Activated T-helper 2 cell treated with anti-CD3 and anti-CD28 coated beads, Interferon-gamma antibody, Interleukin-2, Interleukin-4, amounts not matched to agents 10 μg/mL and 5 μg/mL and 100 μg/mL, durations not matched to agents 14 hours and 24 hours and 36 hours (primary cell): ENCODE data around the gene ABHD5. TPM values are rescaled to one million over a fixed set of nuclear protein-coding genes. Genes with fewer than 3 reads are reported as not detected.
"Not testable (repeated sequence)": the region's sequence is repeated elsewhere in the genome, so short reads cannot be mapped to it uniquely, and the experiment has no call there.

ENCODE experiments used
- DNase-seq: peaks from one replicate; pipeline ENCODE4 v3.0.0; 2021; ENCODE audit warnings: low spot score
- H3K27ac Mint-ChIP-seq: one replicate; pipeline ENCODE4 v1.8.0; 2021; ENCODE audit warnings: mixed read lengths
- H3K27me3 Mint-ChIP-seq: one replicate; pipeline ENCODE4 v1.8.0; 2021; ENCODE audit warnings: low read depth, mixed read lengths
- H3K36me3 Mint-ChIP-seq: one replicate; pipeline ENCODE4 v1.8.0; 2021; ENCODE audit warnings: low read depth, mixed read lengths
- H3K4me1 Mint-ChIP-seq: one replicate; pipeline ENCODE4 v1.8.0; 2021; ENCODE audit warnings: low read depth, mixed read lengths
- H3K4me3 Mint-ChIP-seq: one replicate; pipeline ENCODE4 v1.8.0; 2021; ENCODE audit warnings: low read depth, mild to moderate bottlenecking, moderate library complexity, mixed read lengths
- H3K9me3 Mint-ChIP-seq: one replicate; pipeline ENCODE4 v1.8.0; 2021; ENCODE audit warnings: mixed read lengths
- intact Hi-C: fragments of 100-400 bp; cut with micrococcal nuclease; formaldehyde crosslinking; loops from one replicate; pipeline ENCODE4 v1.15.1; 2023
- total RNA-seq: library from RNA; stranded (reverse); gene quantifications from 2 replicates; pipeline ENCODE4 v1.2.3, GENCODE V29; 2022

ABHD5 gene
- 11.9 and 15.2 TPM in 2 replicates for total RNA-seq

DNA sequence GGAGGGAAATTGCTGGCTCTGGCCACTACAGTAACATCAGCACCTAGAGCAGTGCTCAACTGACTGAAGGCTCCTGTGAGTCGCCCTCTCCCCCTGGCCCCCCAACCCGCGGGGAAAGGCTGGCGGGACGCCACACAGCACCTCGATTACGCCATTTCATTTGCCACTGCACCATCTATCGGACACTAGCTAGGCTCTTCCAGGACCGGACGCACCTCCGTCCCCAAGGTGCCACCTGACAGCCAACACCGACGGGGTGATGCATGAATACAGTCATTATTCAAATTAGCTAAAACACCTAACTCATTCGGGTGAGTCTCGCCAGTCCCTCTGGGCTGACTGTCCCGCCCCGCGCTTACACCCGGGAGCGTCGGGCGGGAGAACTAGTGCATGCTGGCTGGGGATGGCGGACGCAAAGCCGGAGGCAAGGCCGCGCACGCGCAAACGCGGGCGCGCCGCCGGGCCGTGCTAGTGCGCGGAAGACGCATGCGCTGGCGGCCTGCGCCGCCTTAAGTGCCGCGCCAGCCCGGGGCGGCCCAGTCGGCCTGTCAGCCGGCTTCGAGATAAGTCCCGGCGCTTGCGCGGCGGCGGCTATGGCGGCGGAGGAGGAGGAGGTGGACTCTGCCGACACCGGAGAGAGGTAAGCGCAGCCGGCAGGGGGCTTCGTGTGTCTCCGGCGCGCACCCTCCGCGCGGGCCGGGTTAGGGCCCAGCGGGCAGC is at the start of gene ABHD5:
ABHD5 (plus strand) TSS at position 539 of the 720 bp plus-strand sequence; CDS start at position 594, 55 bp downstream.
- Mint-ChIP-seq H3K27me3 (peaks cover 8% of the 10 kb centered on the region), H3K4me1 (peaks cover 23% of the 10 kb centered on the region), H3K36me3 (no peaks in the 10 kb centered on the region), H3K4me3 (peak within 1 kb of the TSS; percentile 85), H3K9me3 (no peaks in the 10 kb centered on the region), H3K27ac (peak within 1 kb of the TSS; percentile 82)
- intact Hi-C loops = loop anchor here (1.0 to 5.0 kb wide), 3 partner anchors 68 to 584 kb away; partner anchors contain the start of genes ANO10 and POMGNT2
- DNase-seq = peak; percentile 91

DNA sequence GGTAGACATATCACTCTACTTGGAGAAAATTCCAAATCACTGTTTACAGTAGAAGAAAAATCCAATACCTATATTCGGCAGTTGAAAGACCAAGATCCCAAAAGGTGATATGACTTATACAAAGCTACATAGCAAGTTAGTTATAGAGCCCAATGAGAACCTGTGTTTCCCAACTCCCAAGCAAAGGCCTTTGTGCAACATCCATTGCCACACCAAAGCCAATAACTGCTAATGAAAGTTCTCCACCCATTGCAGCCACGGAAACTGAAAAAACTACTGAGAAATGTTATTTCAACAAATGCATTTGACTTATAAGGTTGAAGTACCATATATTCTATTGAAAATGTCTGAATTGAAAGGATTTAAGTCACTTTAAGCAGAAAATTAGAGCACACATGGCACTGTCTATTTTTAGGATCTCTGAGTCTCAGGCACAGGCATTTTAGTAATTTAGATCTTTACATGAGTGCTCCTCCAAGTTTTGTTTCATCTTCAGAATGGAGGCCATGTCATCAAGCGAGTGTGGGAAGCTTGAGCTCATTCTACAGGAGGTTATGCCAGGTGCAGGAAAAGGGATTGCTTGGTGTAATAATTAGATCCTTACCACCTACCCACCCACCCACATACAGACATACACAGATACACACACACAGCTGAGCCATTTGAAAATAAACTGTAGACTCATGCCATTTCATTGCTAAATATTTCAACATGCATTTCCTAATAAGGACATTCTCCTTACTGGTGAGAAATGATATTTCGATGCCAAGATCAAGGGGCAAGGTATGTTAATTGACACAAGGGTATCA is 49.2 kb upstream of the ABHD5 start:
- Mint-ChIP-seq H3K4me3 (no peak overlapping the region), H3K27me3 (peaks cover 13% of the 10 kb centered on the region), H3K4me1 (peaks cover 7% of the 10 kb centered on the region), H3K9me3 (no peaks in the 10 kb centered on the region), H3K36me3 (no peaks in the 10 kb centered on the region), H3K27ac (no peak overlapping the region)
- no peak for DNase-seq
- intact Hi-C loops = no loop called here

DNA sequence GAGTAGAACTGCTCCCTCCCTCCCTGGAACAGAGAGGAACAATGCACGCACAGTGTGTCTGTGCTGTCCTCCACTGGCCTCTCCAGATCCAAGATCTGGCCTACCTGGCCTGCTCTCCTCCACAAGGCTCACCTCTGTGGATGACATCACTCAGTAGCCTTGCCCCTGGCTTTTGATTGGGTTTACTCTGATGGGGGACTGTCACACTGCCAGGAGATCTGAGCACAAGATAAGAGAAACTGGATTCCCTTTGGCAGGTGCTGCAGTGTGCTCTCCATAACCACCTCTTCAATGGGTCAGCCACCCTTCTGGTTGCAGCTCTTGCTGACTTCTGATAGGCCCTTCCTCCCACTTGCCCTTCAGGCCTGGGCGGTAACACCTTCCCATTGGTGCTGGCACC is 46.3 kb upstream of the ABHD5 start:
- H3K27me3 Mint-ChIP-seq = peaks cover 15% of the 10 kb centered on the region
- no peak overlapping the region for H3K4me3 Mint-ChIP-seq
- H3K27ac Mint-ChIP-seq = no peak overlapping the region
- H3K36me3 Mint-ChIP-seq = no peaks in the 10 kb centered on the region
- no peak for DNase-seq
- no peaks in the 10 kb centered on the region for H3K4me1 Mint-ChIP-seq
- no peaks in the 10 kb centered on the region for H3K9me3 Mint-ChIP-seq
- intact Hi-C loops = no loop called here

DNA sequence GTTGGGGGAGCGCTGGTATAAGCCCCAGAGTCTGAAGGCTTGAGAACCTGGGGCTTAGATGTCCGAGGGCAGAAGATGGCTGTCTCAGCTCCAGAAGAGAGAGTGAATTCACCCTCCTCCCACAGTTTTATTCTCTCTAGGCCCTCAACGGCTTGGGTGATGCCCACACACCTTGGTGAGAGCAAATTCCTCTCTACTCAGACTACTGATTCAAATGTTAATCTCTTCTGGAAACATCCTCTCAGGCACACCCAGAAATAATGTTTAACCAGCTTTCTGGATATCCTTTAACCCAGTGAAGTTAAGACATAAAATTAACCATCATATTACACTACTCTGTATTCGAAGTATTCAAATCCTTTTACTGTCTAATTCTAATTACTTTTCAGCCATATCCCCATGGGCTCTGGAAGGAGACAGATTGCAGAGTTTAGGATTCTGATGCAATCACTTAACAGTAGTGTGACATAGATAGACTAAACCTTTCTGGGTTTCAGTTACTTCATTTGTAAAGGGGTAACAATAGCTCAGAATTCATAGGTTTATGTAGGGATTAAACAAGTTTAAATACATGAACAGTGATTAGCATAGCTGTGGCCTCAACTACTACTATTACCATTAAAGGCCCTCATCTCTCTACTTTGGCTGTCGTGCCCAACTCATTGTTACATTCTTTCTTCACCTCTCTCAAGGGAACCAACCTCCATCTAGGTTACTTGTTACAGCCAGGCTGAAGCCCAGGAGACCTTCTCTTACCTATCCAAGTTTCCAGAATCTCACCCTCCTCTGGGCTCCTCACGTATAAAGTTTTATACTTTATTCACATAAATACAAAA is 43.2 kb upstream of the ABHD5 start:
- H3K27me3 Mint-ChIP-seq = peaks cover 17% of the 10 kb centered on the region
- intact Hi-C loops = no loop called here
- no peaks in the 10 kb centered on the region for H3K4me1 Mint-ChIP-seq
- no peak for DNase-seq
- no peaks in the 10 kb centered on the region for H3K36me3 Mint-ChIP-seq
- H3K4me3 Mint-ChIP-seq = no peak overlapping the region
- no peak overlapping the region for H3K27ac Mint-ChIP-seq
- H3K9me3 Mint-ChIP-seq = no peaks in the 10 kb centered on the region

DNA sequence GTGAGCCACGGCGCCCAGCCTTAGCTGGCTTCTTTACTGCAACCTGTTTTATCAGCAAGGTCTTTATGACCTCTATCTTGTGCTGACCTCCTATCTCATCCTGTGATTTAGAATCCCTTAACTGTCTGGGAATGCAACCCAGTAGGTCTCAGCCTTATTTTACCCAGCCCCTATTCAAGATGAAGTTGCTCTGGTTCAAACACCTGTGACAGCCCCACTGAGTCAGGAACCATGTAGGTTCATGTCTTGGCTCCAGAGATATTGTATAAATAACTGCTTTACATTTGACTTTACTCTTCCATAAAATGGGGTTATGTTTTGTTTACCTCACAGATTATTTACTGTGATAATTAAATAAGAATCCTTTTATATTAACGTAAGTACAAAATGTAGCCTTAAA is 41.8 kb upstream of the ABHD5 start:
- H3K4me1 Mint-ChIP-seq = no peaks in the 10 kb centered on the region
- peaks cover 15% of the 10 kb centered on the region for H3K27me3 Mint-ChIP-seq
- no peak overlapping the region for H3K4me3 Mint-ChIP-seq
- H3K27ac Mint-ChIP-seq = no peak overlapping the region
- H3K9me3 Mint-ChIP-seq = no peaks in the 10 kb centered on the region
- no peaks in the 10 kb centered on the region for H3K36me3 Mint-ChIP-seq
- DNase-seq = no peak
- intact Hi-C loops = no loop called here

DNA sequence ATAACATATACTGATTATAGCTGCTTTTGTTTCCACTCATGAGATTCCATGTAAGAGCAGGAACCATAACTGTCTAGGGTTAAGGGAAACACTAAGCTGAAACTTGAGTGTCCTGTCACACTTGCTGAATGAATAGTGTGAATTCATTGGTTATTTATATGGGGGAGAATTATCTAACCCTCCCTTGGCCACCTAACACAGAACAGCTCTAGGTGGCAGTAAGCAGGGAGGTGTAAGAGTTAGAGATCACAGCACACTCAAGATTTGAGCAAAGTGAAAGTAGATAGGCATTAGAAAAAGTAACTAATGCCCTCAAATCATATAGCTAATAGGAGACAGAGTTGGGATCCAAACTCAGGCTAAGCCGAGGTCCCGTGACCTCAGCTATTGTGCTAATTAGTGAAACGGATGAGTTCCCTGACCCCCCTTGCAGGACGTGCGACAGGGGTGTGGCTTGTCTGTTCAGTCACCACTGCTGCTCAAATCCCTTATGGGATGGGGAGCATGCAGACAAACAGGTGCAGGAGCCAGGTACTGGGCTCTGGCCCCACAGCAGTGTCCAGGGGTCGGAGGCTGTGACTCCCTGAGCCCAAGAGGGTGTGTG is 41.3 kb upstream of the ABHD5 start:
- Mint-ChIP-seq H3K4me1 (no peaks in the 10 kb centered on the region), H3K4me3 (no peak overlapping the region)

DNA sequence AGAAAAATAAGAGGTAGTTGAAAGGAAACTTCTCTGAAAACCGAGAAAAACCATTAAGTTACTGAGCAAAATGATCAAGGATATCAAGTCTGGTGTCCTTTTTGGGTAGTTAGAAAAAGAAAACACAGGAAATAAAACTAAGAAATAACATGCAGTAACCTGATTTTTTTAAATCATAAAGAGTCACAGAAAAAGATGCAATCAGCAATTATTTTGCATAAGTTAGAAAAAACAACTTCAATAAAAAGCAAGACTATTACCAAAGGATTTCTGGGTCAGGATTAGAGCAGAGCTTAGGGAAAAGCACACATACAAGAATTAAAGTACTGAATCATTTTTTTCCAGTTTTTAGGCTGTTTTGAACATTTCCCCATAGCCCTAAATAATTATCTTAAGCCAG is 40.4 kb upstream of the ABHD5 start:
- Mint-ChIP-seq H3K4me3 (no peak overlapping the region), H3K27me3 (peaks cover 13% of the 10 kb centered on the region), H3K4me1 (no peaks in the 10 kb centered on the region), H3K36me3 (no peaks in the 10 kb centered on the region), H3K27ac (no peak overlapping the region), H3K9me3 (no peaks in the 10 kb centered on the region)
- intact Hi-C loops = no loop called here
- DNase-seq = no peak

More for the DNA sequence above, 41.3 kb upstream of the ABHD5 start:
- no peak for DNase-seq
- Mint-ChIP-seq H3K27me3 (peaks cover 13% of the 10 kb centered on the region), H3K36me3 (no peaks in the 10 kb centered on the region), H3K27ac (no peak overlapping the region), H3K9me3 (no peaks in the 10 kb centered on the region)
- intact Hi-C loops = no loop called here

DNA sequence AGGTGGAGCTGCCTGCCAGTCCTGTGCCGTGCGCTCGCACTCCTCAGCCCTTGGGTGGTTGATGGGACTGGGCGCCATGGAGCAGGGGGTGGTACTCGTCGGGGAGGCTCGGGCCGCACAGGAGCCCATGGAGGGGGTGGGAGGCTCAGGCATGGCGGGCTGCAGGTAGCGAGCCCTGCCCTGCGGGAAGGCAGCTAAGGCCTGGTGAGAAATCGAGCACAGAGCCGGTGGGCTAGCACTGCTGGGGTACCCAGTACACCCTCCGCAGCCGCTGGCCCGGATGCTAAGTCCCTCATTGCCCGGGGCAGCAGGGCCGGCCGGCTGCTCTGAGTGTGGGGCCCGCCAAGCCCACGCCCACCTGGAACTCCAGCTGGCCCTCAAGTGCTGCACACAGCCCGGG is 34.3 kb upstream of the ABHD5 start:
- H3K27ac Mint-ChIP-seq, H3K36me3 Mint-ChIP-seq, H3K4me3 Mint-ChIP-seq, H3K4me1 Mint-ChIP-seq, H3K27me3 Mint-ChIP-seq, DNase-seq, H3K9me3 Mint-ChIP-seq, intact Hi-C loops: not testable (repeated sequence)

DNA sequence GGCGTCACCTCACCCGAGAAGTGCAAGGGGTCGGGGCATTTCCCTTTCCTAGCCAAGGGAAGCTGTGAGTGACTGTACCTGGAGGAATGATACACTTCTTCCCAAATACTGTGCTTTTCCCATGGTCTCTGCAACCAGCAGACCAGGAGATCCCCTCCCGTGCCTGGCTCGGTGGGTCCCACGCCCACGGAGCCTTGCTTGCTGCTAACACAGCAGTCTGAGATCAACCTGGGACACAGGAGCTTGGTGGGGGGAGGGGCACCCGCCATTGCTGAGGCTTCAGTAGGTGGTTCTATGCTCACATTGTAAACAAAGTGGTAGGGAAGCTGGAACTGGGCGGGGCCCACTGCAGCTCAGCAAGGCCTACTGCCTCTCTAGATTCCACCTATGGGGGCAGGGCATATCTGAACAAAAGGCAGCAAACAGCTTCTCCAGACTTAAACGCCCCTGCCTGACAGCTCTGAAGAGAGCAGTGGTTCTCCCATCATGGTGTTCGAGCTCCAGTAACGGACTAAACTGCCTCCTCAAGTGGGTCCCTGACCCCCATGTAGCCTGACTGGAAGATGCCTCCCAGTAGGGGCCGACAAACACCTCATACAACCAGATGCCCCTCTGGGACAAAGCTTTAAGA is 31.4 kb upstream of the ABHD5 start:
- H3K27me3 Mint-ChIP-seq = peaks cover 8% of the 10 kb centered on the region
- DNase-seq = no peak
- H3K36me3 Mint-ChIP-seq = no peaks in the 10 kb centered on the region
- intact Hi-C loops = no loop called here
- H3K9me3 Mint-ChIP-seq = no peaks in the 10 kb centered on the region
- H3K4me1 Mint-ChIP-seq = no peaks in the 10 kb centered on the region
- H3K27ac Mint-ChIP-seq = no peak overlapping the region
- H3K4me3 Mint-ChIP-seq = no peak overlapping the region

DNA sequence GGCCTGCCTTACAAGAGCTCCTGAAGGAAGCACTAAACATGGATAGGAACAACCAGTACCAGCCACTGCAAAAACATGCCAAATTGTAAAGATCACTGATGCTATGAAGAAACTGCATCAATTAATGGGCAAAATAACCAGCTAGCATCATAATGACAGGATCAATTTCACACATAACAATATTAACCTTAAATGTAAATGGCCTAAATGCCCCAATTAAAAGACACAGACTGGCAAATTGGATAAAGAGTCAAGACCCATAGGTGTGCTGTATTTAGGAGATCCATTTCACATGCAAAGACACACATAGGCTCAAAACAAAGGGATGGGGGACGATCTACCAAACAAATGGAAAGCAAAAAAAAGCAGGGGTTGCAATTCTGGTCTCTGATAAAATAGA is 29.4 kb upstream of the ABHD5 start:
- H3K36me3 Mint-ChIP-seq, H3K9me3 Mint-ChIP-seq, intact Hi-C loops, H3K27ac Mint-ChIP-seq, H3K4me1 Mint-ChIP-seq, DNase-seq, H3K4me3 Mint-ChIP-seq: not testable (repeated sequence)
- H3K27me3 Mint-ChIP-seq = peaks cover 11% of the 10 kb centered on the region

DNA sequence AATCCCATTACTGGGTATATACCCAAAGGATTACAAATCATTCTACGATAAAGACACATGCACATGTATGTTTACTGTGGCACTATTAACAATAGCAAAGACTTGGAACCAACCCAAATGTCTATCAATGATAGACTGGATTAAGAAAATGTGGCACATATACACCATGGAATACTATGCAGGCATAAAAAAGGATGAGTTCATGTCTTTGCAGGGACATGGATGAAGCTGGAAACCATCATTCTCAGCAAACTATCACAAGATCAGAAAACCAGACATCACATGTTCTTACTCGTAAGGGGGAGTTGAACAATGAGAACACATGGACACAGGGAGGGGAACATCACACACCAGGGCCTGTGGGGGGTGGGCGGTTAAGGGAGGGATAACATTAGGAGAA is 25.7 kb upstream of the ABHD5 start:
- H3K4me3 Mint-ChIP-seq, H3K4me1 Mint-ChIP-seq, H3K27ac Mint-ChIP-seq, H3K9me3 Mint-ChIP-seq, intact Hi-C loops, DNase-seq, H3K36me3 Mint-ChIP-seq: not testable (repeated sequence)
- peaks cover 16% of the 10 kb centered on the region for H3K27me3 Mint-ChIP-seq
